GM12872 (cell line): ENCODE results near the gene OR52I1.
A peak's percentile ranks its signal among the peaks of the same experiment; 100 is the strongest.

Source experiments
- CTCF ChIP-seq: IDR thresholded peaks from 3 replicates; pipeline ENCODE4 v1.5.1; 2011; ENCODE audit warnings: low read depth, mild to moderate bottlenecking, low read length, moderate library complexity; ENCODE audit not compliant: insufficient read depth

Gene OR52I1

GRCh38 chr11:4593739-4594138, at the start of gene OR52I1:
Gene OR52I1, plus strand, starts transcription at chr11:4594039. Its CDS starts 0 bp downstream, at chr11:4594039.
- no peak for TF ChIP-seq CTCF

- no peak for TF ChIP-seq CTCF
Observed at GRCh38 chr11:4544891-4545290, 48.9 kb upstream of the OR52I1 start, which contains the start of gene OR52M1. Gene OR52M1, plus strand, starts transcription at chr11:4545191. Its CDS starts 0 bp downstream, at chr11:4545191.

GRCh38 chr11:4546878-4547277, 47.0 kb upstream of the OR52I1 start:
- TF ChIP-seq CTCF, result no peak

GRCh38 chr11:4547416-4547815, 46.4 kb upstream of the OR52I1 start:
- no peak for TF ChIP-seq CTCF

- peak; percentile 48 for TF ChIP-seq CTCF
Observed at GRCh38 chr11:4551346-4551979, 42.4 kb upstream of the OR52I1 start.

- no peak for TF ChIP-seq CTCF
Observed at GRCh38 chr11:4559527-4560440, 34.1 kb upstream of the OR52I1 start.

- TF ChIP-seq CTCF, result no peak
Observed at GRCh38 chr11:4560467-4560866, 33.4 kb upstream of the OR52I1 start.
